ENCODE data around the gene GOLGA2. TPM values are rescaled to one million over a fixed set of nuclear protein-coding genes. Genes with fewer than 3 reads are reported as not detected.

Gene GOLGA2
- total RNA-seq, 1 experiment from 2014 or later, result 84.3 TPM

GRCh38 chr9:128304136-128304970 is 28.5 kb upstream of the GOLGA2 start:
- Histone ChIP-seq H3K9me3 (replicated peaks) (no peaks in the 10 kb centered on the region), H3K27me3 (no peaks in the 10 kb centered on the region), H3K4me3 (no peak overlapping the region), H3K4me1 (no peaks in the 10 kb centered on the region), H3K27ac (no peak overlapping the region), H3K36me3 (peaks cover 12% of the 10 kb centered on the region)
- DNase-seq, result no peak

- Histone ChIP-seq H3K9me3 (replicated peaks) (no peaks in the 10 kb centered on the region), H3K4me1 (peaks cover 19% of the 10 kb centered on the region), H3K36me3 (no peaks in the 10 kb centered on the region), H3K4me3 (no peak overlapping the region), H3K27me3 (no peaks in the 10 kb centered on the region), H3K27ac (no peak overlapping the region)
- DNase-seq, result no peak
Measured at GRCh38 chr9:128298535-128299482, 23.0 kb upstream of the GOLGA2 start.

- DNase-seq, result no peak
- H3K4me1 ChIP-seq, result peaks cover 19% of the 10 kb centered on the region
- H3K27ac ChIP-seq, result no peak overlapping the region
- H3K4me3 ChIP-seq, result no peak overlapping the region
- H3K36me3 ChIP-seq, result no peaks in the 10 kb centered on the region
- H3K9me3 ChIP-seq (replicated peaks), result no peaks in the 10 kb centered on the region
- no peaks in the 10 kb centered on the region for H3K27me3 ChIP-seq
Measured at GRCh38 chr9:128297221-128297773, 21.5 kb upstream of the GOLGA2 start.

- no peaks in the 10 kb centered on the region for H3K27me3 ChIP-seq
- no peak for DNase-seq
- H3K4me1 ChIP-seq, result peaks cover 19% of the 10 kb centered on the region
- H3K4me3 ChIP-seq, result no peak overlapping the region
- no peaks in the 10 kb centered on the region for H3K36me3 ChIP-seq
- no peak overlapping the region for H3K27ac ChIP-seq
- no peaks in the 10 kb centered on the region for H3K9me3 ChIP-seq (replicated peaks)
Measured at GRCh38 chr9:128296340-128297220, 20.8 kb upstream of the GOLGA2 start.

- no peak for DNase-seq
- Histone ChIP-seq H3K9me3 (replicated peaks) (no peaks in the 10 kb centered on the region), H3K27me3 (no peaks in the 10 kb centered on the region), H3K4me1 (peaks cover 19% of the 10 kb centered on the region), H3K36me3 (no peaks in the 10 kb centered on the region), H3K27ac (no peak overlapping the region), H3K4me3 (no peak overlapping the region)
Measured at GRCh38 chr9:128294142-128294541, 18.3 kb upstream of the GOLGA2 start.

- Histone ChIP-seq H3K27me3 (no peaks in the 10 kb centered on the region), H3K36me3 (no peaks in the 10 kb centered on the region), H3K27ac (no peak overlapping the region), H3K9me3 (replicated peaks) (no peaks in the 10 kb centered on the region), H3K4me3 (no peak overlapping the region), H3K4me1 (peaks cover 21% of the 10 kb centered on the region)
- no peak for DNase-seq
Measured at GRCh38 chr9:128293091-128293490, 17.3 kb upstream of the GOLGA2 start.

- no peak for DNase-seq
- Histone ChIP-seq H3K27ac (no peak overlapping the region), H3K4me1 (peaks cover 24% of the 10 kb centered on the region), H3K9me3 (replicated peaks) (no peaks in the 10 kb centered on the region), H3K27me3 (no peaks in the 10 kb centered on the region), H3K36me3 (no peaks in the 10 kb centered on the region), H3K4me3 (no peak overlapping the region)
Measured at GRCh38 chr9:128292009-128292408, 16.2 kb upstream of the GOLGA2 start.

GRCh38 chr9:128288273-128289004 is 12.6 kb upstream of the GOLGA2 start:
- Histone ChIP-seq H3K9me3 (replicated peaks) (no peaks in the 10 kb centered on the region), H3K27ac (no peak overlapping the region), H3K36me3 (0 out of 2 replicates have a peak, but pooled peaks cover 3% of the 10 kb centered on the region), H3K27me3 (no peaks in the 10 kb centered on the region), H3K4me3 (no peak overlapping the region), H3K4me1 (peaks cover 7% of the 10 kb centered on the region; the same call in 1 of the 2 replicates)
- no peak for DNase-seq

GRCh38 chr9:128286440-128286839 is 10.6 kb upstream of the GOLGA2 start:
- no peak for DNase-seq
- no peaks in the 10 kb centered on the region for H3K27me3 ChIP-seq
- H3K27ac ChIP-seq, result no peak overlapping the region
- 0 out of 2 replicates have a peak, but pooled peaks cover 3% of the 10 kb centered on the region for H3K36me3 ChIP-seq
- no peak overlapping the region for H3K4me3 ChIP-seq
- peaks cover 7% of the 10 kb centered on the region; the same call in 1 of the 2 replicates for H3K4me1 ChIP-seq
- no peaks in the 10 kb centered on the region for H3K9me3 ChIP-seq (replicated peaks)

- no peaks in the 10 kb centered on the region for H3K9me3 ChIP-seq (replicated peaks)
- no peaks in the 10 kb centered on the region for H3K27me3 ChIP-seq
- 0 out of 2 replicates have a peak, but pooled peaks cover 3% of the 10 kb centered on the region for H3K36me3 ChIP-seq
- peaks cover 7% of the 10 kb centered on the region; the same call in 1 of the 2 replicates for H3K4me1 ChIP-seq
- no peak overlapping the region for H3K27ac ChIP-seq
- H3K4me3 ChIP-seq, result no peak overlapping the region
- no peak for DNase-seq
Measured at GRCh38 chr9:128285033-128285784, 9.4 kb upstream of the GOLGA2 start.

GRCh38 chr9:128282500-128282899 is 6.7 kb upstream of the GOLGA2 start:
- no peak overlapping the region for H3K27ac ChIP-seq
- 0 out of 2 replicates have a peak, but pooled peaks cover 3% of the 10 kb centered on the region for H3K36me3 ChIP-seq
- H3K27me3 ChIP-seq, result no peaks in the 10 kb centered on the region
- no peak overlapping the region for H3K4me3 ChIP-seq
- no peaks in the 10 kb centered on the region; the same call in 1 of the 2 replicates for H3K4me1 ChIP-seq
- no peak for DNase-seq
- H3K9me3 ChIP-seq (replicated peaks), result no peaks in the 10 kb centered on the region

GRCh38 chr9:128280084-128280622 is 4.3 kb upstream of the GOLGA2 start:
- Histone ChIP-seq H3K27me3 (no peaks in the 10 kb centered on the region), H3K36me3 (no peaks in the 10 kb centered on the region), H3K9me3 (replicated peaks) (no peaks in the 10 kb centered on the region), H3K27ac (no peak overlapping the region), H3K4me3 (no peak overlapping the region), H3K4me1 (no peaks in the 10 kb centered on the region)
- DNase-seq, result no peak
